ENCODE measurements around the gene FAM177A1.

GRCh38 chr14:35068238-35069012 lies 22.4 kb downstream of the FAM177A1 start:
- no peak for TF ChIP-seq ZNF747 (tag by site-specific recombination; IDR thresholded peaks at IDR 0.05)
- no peak for TF ChIP-seq SP2 (tag by site-specific recombination; IDR thresholded peaks at IDR 0.05)
